Fibroblast of lung (primary cell): ENCODE data around the gene JAKMIP1.

Experiments used
- CTCF ChIP-seq, 2 donors: IDR thresholded peaks in 1 of 2; conservative IDR thresholded peaks in 1 of 2; 1 replicate in 1 of 2; 2 replicates in 1 of 2; pipeline ENCODE4 v1.5.1; 2011 to 2012; ENCODE audit warnings: low read length in 2 of 2, control low read depth in 1 of 2, inconsistent platforms in 1 of 2, low read depth in 1 of 2, mild to moderate bottlenecking in 1 of 2
- EZH2 ChIP-seq: IDR thresholded peaks from 2 replicates; pipeline ENCODE4 v1.5.1; 2012; ENCODE audit warnings: low read length, control low read depth, mild to moderate bottlenecking; ENCODE audit errors: missing control alignments

GRCh38 chr4:6230502-6230785, 30.1 kb upstream of the JAKMIP1 start:
- TF ChIP-seq CTCF (conservative IDR thresholded peaks at IDR 0.05 in 1 of 2, IDR thresholded peaks at IDR 0.05 in 1 of 2; ENCODE audit: low read depth in 1 of 2, low read length in 2 of 2) (no peak), EZH2 (no peak)
